HEK293T (cell line): Measurements from ENCODE around the gene IL1RAPL1.

ENCODE experiments used
- L3MBTL2 ChIP-seq: fragments of 450-650 bp; conservative IDR thresholded peaks from 2 replicates; pipeline ENCODE4 v1.6.1; 2016; ENCODE audit warnings: mild to moderate bottlenecking
- TARDBP ChIP-seq: fragments of 450-650 bp; IDR thresholded peaks from 2 replicates; pipeline ENCODE4 v1.6.1; 2016

DNA sequence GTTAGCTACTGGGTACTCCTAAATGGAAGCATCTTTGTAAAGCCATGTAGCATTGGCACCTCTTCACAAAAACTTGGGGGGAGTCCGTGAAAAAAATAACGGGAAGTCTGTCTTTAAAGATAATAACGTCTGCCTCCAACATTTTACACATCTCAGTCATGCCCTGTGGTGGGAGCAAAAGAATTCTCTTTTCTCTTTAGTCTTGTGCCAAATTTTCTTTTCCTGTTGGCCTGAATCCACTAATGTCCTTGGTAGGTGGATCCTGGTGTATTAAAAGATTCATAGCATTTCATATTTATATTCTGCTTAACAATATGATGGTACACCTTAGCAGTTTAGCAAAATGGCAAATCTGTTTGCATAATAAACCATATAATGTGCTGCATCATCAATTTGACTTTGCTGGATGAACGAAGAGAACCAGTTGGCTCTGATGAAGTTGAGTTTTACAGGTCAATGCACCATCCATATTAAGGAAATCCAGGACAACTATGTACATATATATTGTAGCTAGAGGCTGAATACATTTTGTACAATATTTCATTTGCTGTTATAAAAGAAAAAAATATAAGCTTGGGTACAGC is 881.8 kb downstream of the IL1RAPL1 start:
- TF ChIP-seq TARDBP (no peak), L3MBTL2 (no peak)
